Bronchial epithelial cell (primary cell): Measurements from ENCODE around the gene ATP2B2. TPM values are rescaled to one million over a fixed set of nuclear protein-coding genes. Genes with fewer than 3 reads are reported as not detected.
A peak's percentile ranks its signal among the peaks of the same experiment; 100 is the strongest.

Experiments used
- DNase-seq: peaks from one replicate; pipeline ENCODE4 v3.0.0-alpha.2; 2010; ENCODE audit warnings: low read depth
- FAIRE-seq: peaks from 2 replicates; lab custom pipeline; 2011; peaks lifted over from hg19 to GRCh38; lab: Jason Lieb, UNC
- H3K27me3 ChIP-seq: 2 replicates; pipeline ENCODE4 v1.5.1; 2011; ENCODE audit warnings: low read length; ENCODE audit not compliant: control insufficient read depth, insufficient read depth
- H3K36me3 ChIP-seq: 2 replicates; pipeline ENCODE4 v1.5.1; 2011; ENCODE audit warnings: low read length; ENCODE audit not compliant: control insufficient read depth, insufficient read depth
- H3K4me3 ChIP-seq: 2 replicates; pipeline ENCODE4 v1.5.1; 2011; ENCODE audit warnings: mild to moderate bottlenecking, low read depth, low read length, control low read depth
- total RNA-seq: library from RNA; depleted of rRNA; stranded (reverse); fragments of >200 nt; gene quantifications from 2 replicates; pipeline ENCODE4 v1.2.1, GENCODE V29; 2014
- TF ChIP-seq, protein P1 (sequence below): IDR thresholded peaks from 2 replicates; pipeline ENCODE4 v1.5.1; 2011; ENCODE audit warnings: mild to moderate bottlenecking, moderate library complexity, low read length, control low read depth, inconsistent platforms; ENCODE audit not compliant: insufficient read depth, severe bottlenecking

ATP2B2 gene
- total RNA-seq, 1 donor from 2014 or later: not detected

DNA sequence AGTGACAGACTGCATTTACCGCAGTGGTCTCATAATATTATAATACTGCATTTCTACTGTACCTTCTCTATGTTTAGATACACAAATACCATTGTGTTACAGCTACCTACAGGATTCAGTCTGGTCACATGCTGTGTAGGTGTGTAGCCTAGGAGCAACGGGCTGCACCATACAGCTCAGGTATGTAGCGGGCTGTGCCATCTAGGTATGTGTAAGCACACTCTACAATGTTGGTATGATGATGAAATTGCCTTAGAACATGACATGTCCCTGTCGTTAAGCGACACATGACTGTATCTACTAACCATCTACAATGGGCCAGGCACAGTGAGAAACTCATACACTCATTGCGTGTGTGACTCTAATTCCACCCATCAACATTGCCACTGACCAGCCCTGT lies 99.0 kb downstream of the ATP2B2 start:
- no peaks in the 10 kb centered on the region for H3K27me3 ChIP-seq
- TF ChIP-seq, protein P1, sequence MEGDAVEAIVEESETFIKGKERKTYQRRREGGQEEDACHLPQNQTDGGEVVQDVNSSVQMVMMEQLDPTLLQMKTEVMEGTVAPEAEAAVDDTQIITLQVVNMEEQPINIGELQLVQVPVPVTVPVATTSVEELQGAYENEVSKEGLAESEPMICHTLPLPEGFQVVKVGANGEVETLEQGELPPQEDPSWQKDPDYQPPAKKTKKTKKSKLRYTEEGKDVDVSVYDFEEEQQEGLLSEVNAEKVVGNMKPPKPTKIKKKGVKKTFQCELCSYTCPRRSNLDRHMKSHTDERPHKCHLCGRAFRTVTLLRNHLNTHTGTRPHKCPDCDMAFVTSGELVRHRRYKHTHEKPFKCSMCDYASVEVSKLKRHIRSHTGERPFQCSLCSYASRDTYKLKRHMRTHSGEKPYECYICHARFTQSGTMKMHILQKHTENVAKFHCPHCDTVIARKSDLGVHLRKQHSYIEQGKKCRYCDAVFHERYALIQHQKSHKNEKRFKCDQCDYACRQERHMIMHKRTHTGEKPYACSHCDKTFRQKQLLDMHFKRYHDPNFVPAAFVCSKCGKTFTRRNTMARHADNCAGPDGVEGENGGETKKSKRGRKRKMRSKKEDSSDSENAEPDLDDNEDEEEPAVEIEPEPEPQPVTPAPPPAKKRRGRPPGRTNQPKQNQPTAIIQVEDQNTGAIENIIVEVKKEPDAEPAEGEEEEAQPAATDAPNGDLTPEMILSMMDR: no peak
- FAIRE-seq: peak; percentile 93
- no peaks in the 10 kb centered on the region for H3K36me3 ChIP-seq
- no peak for DNase-seq
- no peak overlapping the region for H3K4me3 ChIP-seq

DNA sequence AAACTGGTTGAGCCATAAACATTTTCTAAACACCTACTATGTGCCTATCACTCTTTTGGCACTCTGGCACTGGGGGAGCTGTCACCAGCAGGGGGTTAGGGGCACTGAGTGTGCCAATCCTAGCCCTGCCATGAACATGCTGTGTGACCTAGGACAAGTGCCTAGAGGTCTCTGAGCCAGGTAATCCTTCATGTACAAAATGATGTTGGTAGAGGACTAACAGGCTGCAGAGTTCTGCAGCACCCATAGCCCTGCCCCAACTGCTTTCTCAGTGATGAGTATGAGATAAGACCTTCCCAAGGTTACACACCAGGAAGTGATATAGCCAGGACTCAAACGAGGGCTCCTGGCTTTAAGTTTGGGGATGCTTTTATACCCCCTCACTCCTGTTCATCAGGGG lies 99.6 kb downstream of the ATP2B2 start:
- DNase-seq: no peak
- no peaks in the 10 kb centered on the region for H3K27me3 ChIP-seq
- TF ChIP-seq, protein P1: no peak
- FAIRE-seq: peak; percentile 13
- H3K4me3 ChIP-seq: no peak overlapping the region
- H3K36me3 ChIP-seq: no peaks in the 10 kb centered on the region

DNA sequence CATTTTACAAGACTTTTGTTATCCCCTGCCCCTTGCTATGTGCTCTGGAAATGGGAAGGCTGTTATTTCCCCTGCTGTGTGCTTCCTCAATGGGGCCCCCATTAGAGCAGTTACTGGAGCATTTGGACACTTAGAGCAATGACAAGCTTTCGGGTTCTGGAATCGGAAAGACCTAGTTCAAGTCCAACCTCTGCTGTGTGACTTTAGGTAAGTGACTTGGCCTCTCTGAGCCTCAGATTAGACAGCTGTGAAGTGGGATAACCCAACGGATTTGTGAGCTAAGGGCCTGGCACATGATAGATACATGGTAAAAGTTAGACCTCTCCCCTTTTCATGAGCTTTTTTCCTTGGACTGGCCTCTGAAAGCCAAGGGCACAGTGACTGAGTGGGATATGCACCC lies 100.5 kb downstream of the ATP2B2 start:
- Histone ChIP-seq H3K27me3 (no peaks in the 10 kb centered on the region), H3K4me3 (no peak overlapping the region), H3K36me3 (no peaks in the 10 kb centered on the region)
- TF ChIP-seq, protein P1: no peak
- FAIRE-seq (peak; percentile 66), DNase-seq (no peak)

DNA sequence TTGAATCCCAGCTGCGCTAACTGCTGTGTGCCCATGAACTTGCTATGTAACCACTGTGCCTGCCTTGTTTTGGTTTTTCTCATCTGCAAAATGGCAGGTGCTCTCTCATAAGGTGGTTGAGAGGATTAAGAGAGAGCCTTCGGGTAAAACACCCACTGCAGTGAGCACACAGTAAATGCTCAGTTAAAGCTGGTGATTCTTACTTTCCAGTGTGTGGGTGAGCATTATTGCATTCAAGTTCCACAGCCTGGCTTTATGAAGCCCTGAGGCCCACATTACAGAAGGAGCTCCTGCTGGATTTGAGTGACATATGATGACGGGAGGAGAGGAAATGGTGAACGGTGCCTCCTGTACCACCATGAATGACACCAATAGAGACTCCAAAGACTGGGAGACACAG lies 101.0 kb downstream of the ATP2B2 start:
- Histone ChIP-seq H3K4me3 (no peak overlapping the region), H3K27me3 (no peaks in the 10 kb centered on the region), H3K36me3 (no peaks in the 10 kb centered on the region)
- TF ChIP-seq, protein P1: no peak
- DNase-seq (no peak), FAIRE-seq (no peak)

DNA sequence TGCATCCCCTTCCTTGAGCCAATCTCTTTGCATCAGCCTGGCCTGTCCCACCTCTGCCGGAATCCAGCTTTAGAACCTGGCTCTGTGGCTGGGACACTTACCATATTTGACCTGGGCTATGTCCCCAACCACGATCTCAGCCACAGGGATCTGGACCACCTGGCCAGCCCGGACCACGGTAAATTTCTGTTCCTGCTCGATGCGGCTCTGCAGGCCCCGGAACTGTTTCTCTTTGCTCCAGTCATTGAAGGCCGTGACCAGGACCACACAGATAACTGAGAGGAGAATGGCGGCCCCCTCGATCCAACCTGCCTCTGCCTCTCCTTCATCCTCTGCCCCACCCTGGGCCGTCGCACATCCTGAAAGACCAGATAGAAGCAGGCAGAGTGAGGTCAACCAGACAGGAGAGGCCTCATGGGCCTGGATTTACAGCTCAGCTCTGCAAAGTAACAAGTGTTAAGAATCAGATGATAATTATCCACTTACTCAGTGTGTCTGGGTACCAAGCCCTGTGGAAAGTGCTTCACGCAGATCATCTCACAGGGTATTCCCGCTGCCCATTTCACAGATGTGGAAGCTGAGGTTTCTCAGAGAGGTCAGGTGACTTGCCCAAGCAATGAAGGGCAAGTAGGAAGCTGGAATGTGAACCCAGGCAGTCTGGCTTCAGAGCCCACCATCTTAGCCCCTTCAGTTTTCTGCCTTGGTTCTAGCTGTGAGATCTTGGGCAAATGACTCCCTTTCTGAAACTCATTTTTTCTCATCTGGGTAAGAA lies 103.2 kb downstream of the ATP2B2 start:
- no peak overlapping the region for H3K4me3 ChIP-seq
- peaks cover 1% of the 10 kb centered on the region for H3K27me3 ChIP-seq
- no peaks in the 10 kb centered on the region for H3K36me3 ChIP-seq
- DNase-seq: no peak
- TF ChIP-seq, protein P1: no peak
- FAIRE-seq: no peak
